Measurements from ENCODE around the gene RALGDS. TPM values are rescaled to one million over a fixed set of nuclear protein-coding genes. Genes with fewer than 3 reads are reported as not detected.

RALGDS gene
- total and polyA plus RNA-seq, 2 experiments from 2014 or later = 50.4 to 58.3 TPM

DNA sequence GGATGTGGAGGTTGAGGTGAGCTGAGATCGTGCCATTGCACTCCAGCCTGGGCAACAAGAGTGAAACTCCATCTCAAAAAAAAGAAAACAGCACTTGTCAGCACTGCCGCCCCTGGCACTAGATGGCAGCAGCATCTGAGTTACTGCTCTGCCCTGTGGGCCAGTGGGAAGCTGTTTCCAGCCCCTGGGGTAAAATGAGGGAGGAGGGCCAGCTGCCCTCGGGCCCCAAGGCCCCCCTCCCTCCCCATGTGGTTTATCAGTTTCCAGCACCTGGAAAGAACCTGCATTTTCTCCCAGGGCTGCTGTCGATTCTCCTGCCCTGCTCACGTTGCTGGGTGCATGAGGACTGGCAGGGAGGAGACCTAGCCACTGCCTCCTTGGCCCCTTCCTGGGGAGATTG, 72.4 kb downstream of the RALGDS start:
- no peak overlapping the region for H3K4me3 ChIP-seq
- no peaks in the 10 kb centered on the region for H3K9me3 ChIP-seq (ENCODE audit: low read depth)
- no peaks in the 10 kb centered on the region for H3K27me3 ChIP-seq
- peak in 1 of 2 donors; percentile 30 for DNase-seq (ENCODE audit: low read depth in 1 of 2, low spot score in 1 of 2)
- H3K27ac ChIP-seq = no peak overlapping the region
- H3K4me1 ChIP-seq (ENCODE audit: low read depth) = no peaks in the 10 kb centered on the region
- peaks cover 40% of the 10 kb centered on the region for H3K36me3 ChIP-seq
- TF ChIP-seq, protein P1, sequence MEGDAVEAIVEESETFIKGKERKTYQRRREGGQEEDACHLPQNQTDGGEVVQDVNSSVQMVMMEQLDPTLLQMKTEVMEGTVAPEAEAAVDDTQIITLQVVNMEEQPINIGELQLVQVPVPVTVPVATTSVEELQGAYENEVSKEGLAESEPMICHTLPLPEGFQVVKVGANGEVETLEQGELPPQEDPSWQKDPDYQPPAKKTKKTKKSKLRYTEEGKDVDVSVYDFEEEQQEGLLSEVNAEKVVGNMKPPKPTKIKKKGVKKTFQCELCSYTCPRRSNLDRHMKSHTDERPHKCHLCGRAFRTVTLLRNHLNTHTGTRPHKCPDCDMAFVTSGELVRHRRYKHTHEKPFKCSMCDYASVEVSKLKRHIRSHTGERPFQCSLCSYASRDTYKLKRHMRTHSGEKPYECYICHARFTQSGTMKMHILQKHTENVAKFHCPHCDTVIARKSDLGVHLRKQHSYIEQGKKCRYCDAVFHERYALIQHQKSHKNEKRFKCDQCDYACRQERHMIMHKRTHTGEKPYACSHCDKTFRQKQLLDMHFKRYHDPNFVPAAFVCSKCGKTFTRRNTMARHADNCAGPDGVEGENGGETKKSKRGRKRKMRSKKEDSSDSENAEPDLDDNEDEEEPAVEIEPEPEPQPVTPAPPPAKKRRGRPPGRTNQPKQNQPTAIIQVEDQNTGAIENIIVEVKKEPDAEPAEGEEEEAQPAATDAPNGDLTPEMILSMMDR (IDR thresholded peaks at IDR 0.05; ENCODE audit: low read depth, low read length) = peak; percentile 38

Other genes with a start within 250 kb of the RALGDS start
- 0.25 and 0.83 TPM in 2 replicates for gene AK8, start 243.0 kb downstream of the RALGDS start, total RNA-seq
- gene AK8, start 243.0 kb downstream of the RALGDS start, polyA plus RNA-seq = 0.70 and 1.9 TPM in 2 replicates
- gene SPACA9, start 242.3 kb downstream of the RALGDS start, total RNA-seq = 4.8 and 6.4 TPM in 2 replicates
- gene SPACA9, start 242.3 kb downstream of the RALGDS start, polyA plus RNA-seq = 7.8 and 13.2 TPM in 2 replicates
- gene TSC1, start 176.6 kb downstream of the RALGDS start, total RNA-seq = 28.5 and 52.3 TPM in 2 replicates
- 21.1 and 28.8 TPM in 2 replicates for gene TSC1, start 176.6 kb downstream of the RALGDS start, polyA plus RNA-seq
- 0.06 and 0.07 TPM in 2 replicates for gene GFI1B, start 142.5 kb downstream of the RALGDS start, total RNA-seq
- not detected in 2 replicates for gene GFI1B, start 142.5 kb downstream of the RALGDS start, polyA plus RNA-seq
- 83.5 and 99.5 TPM in 2 replicates for gene GTF3C5, start 90.2 kb downstream of the RALGDS start, total RNA-seq
- 81.5 and 84.0 TPM in 2 replicates for gene GTF3C5, start 90.2 kb downstream of the RALGDS start, polyA plus RNA-seq
- gene CEL, start 59.3 kb downstream of the RALGDS start, total RNA-seq = 1.1 and 1.6 TPM in 2 replicates
- 0.73 and 1.3 TPM in 2 replicates for gene CEL, start 59.3 kb downstream of the RALGDS start, polyA plus RNA-seq
- gene GBGT1, start 42.7 kb upstream of the RALGDS start, total RNA-seq = 5.6 and 11.9 TPM in 2 replicates
- 0.87 and 2.8 TPM in 2 replicates for gene GBGT1, start 42.7 kb upstream of the RALGDS start, polyA plus RNA-seq
- not detected in 2 replicates for gene OBP2B, start 88.0 kb upstream of the RALGDS start, total RNA-seq
- 0.35 TPM in 1 of 2 replicates, not detected in the other for gene OBP2B, start 88.0 kb upstream of the RALGDS start, polyA plus RNA-seq
- 0.04 and 0.30 TPM in 2 replicates for gene ABO, start 154.0 kb upstream of the RALGDS start, total RNA-seq
- 0.12 TPM in 1 of 2 replicates, not detected in the other for gene ABO, start 154.0 kb upstream of the RALGDS start, polyA plus RNA-seq
- gene SURF6, start 214.9 kb upstream of the RALGDS start, total RNA-seq = 31.8 and 33.6 TPM in 2 replicates
- gene SURF6, start 214.9 kb upstream of the RALGDS start, polyA plus RNA-seq = 25.7 and 26.9 TPM in 2 replicates
- gene MED22, start 226.9 kb upstream of the RALGDS start, total RNA-seq = 101 and 125 TPM in 2 replicates
- gene MED22, start 226.9 kb upstream of the RALGDS start, polyA plus RNA-seq = 60.6 and 74.9 TPM in 2 replicates
- gene RPL7A, start 227.0 kb upstream of the RALGDS start, total RNA-seq = 2,223 and 2,233 TPM in 2 replicates
- gene RPL7A, start 227.0 kb upstream of the RALGDS start, polyA plus RNA-seq = 404 and 480 TPM in 2 replicates
- gene SURF1, start 235.2 kb upstream of the RALGDS start, total RNA-seq = 32.9 and 38.6 TPM in 2 replicates
- 88.2 and 88.3 TPM in 2 replicates for gene SURF1, start 235.2 kb upstream of the RALGDS start, polyA plus RNA-seq
- 38.2 and 49.9 TPM in 2 replicates for gene SURF2, start 235.3 kb upstream of the RALGDS start, total RNA-seq
- gene SURF2, start 235.3 kb upstream of the RALGDS start, polyA plus RNA-seq = 35.1 and 38.3 TPM in 2 replicates

Data from cardiac muscle cell (in vitro differentiated cells and primary cell).